AG20443 (cell line): ENCODE data around the gene VCL.
A peak's percentile ranks its signal among the peaks of the same experiment; 100 is the strongest.

ENCODE experiments used
- DNase-seq: peaks from one replicate; pipeline ENCODE4 v3.0.0; 2012; ENCODE audit warnings: low spot score, mixed read lengths

Gene VCL

DNA sequence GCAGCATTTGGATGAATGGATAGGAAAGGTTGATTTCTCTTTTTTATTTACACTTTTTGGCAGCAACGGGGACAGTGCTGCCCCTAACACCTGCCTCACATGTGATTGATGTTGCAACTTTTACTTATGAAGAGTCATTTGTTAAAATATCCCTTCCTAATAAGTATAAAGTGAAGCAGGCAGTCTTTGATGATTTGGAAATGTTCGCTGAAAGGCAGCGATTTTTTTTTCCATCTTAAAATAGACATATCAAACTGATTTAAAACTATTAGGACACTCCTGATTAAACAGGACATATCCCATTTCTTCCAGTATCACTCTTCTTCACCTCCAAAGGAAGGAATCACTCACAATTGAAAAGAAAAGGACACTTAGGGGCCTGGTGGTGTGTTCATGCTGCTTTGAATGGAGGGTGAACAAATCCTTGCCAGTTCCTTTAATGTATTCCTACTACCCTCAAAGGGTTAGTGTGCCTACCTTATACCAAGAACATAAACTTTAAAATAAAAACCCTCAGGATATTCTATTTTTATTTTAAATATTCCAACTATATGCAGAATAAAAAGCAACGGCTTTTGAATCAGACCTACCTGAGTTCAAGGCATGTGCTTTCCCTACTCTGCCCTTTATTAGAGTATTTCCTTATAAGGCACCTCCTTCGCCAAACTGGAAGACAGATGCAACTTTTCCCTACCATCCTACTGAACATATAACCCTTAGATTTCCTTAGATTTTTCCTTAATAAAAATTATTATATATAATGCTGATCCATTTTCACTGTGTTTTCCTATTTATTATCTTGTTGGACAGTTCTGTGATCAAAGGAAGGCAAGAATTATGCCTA lies 154.2 kb downstream of the VCL start:
- no peak for DNase-seq

DNA sequence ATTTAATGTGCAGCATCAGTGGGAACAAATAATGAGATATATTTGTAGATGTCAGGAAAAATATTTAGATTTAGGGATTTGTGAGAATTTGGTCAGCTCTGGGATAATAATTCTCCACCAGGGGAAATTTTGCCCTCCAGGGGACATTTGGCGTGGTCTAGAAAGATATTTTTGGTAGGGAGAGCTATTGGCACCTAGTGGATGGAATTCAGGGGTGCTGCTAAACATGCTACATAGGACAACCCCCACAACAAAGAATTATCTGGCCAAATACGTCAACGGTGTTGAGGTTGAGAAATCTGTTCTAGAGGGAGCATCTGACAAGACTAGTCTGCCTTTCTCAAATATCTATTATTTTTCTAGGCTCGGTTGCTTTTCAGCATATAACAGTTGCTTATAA lies 155.2 kb downstream of the VCL start:
- DNase-seq: peak; percentile 14

DNA sequence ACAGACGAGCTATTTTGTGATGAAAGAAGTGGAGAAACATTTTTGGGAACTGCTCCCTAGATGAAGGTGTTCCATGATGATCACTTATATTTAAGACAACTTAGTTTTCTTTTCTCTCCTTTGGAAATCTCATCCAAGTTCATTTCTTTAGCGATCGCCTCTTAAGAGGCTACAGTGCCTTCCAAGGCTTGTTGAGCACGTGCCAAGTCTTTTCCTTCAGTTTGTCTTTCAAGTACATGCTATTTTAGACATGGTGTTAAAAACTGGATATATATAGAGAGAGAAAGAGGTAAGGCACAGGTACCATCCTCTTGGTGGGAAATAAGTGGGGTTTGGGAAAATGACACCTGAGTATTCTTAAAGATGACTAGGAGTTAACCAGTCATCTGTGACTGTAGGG lies 155.8 kb downstream of the VCL start:
- no peak for DNase-seq

DNA sequence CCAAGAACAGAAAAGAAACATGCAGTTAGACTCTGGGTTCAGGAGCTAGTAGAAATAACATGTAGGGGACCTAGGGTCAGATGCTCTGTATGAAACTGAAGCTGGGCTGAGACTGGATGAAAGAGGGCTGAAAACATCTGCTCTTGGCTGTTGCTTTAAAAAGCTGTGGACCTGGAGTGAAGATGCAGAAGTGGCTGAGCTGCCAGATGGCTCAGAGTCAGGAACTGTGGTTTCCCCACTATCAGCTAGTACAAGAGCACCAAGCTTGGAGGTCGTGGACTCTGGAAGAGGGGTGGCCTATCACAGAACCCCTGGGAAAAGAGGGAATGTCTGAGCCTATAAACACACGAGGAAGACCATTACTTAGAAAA lies 159.0 kb downstream of the VCL start:
- DNase-seq: peak; percentile 17

DNA sequence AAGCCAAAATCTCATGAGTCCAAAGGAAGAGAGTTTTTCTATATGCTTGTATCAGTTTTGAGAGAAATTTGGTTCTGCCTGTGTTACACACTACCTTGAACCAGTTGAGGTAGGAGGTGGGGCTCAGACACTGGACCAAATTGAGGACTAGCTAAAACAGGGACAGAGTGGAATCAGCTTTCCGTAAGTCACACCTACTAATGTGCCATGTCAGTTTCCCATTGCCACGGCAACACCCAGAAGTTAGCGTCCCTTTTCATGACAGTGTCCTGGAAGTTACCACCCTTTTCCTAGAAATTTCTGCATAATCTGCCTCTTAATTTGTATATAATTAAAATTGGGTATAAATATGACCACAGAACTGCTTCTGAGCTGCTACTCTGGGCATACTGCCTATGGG lies 162.1 kb downstream of the VCL start:
- DNase-seq: no peak

DNA sequence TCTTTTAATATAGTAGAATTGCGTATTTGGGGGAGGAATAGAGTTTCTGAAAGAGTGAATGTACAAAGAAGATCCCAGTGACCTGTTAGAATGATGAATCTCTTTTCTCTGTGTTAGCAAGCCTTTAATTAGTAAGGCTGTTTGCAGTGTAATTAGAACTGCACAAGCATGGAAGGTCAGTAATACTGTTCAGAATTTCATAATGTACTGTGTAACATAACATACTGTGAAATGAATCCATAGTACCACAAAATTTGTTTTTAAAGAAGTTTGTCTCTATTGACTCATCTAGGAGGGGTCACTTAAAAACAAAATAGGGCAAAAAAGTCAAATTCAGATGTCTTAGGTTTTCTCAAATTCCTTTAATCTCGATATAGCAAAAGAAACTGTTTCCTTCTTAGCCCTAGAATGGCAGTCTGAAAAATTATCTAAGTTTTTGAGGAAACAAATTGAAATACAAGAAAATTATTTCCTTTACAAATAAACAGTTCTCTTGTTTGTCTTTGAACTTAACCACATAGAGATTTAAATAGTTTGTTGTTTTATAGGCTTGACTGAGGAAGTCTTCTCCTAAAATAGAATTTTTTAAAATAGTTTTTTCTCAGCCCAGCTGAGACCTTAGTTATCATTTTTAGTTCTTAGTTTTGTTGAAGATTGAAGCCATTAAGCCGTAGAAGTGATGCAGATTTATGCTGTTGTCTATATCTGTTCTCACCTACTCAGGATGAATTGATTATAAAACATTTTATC lies 165.6 kb downstream of the VCL start:
- no peak for DNase-seq

DNA sequence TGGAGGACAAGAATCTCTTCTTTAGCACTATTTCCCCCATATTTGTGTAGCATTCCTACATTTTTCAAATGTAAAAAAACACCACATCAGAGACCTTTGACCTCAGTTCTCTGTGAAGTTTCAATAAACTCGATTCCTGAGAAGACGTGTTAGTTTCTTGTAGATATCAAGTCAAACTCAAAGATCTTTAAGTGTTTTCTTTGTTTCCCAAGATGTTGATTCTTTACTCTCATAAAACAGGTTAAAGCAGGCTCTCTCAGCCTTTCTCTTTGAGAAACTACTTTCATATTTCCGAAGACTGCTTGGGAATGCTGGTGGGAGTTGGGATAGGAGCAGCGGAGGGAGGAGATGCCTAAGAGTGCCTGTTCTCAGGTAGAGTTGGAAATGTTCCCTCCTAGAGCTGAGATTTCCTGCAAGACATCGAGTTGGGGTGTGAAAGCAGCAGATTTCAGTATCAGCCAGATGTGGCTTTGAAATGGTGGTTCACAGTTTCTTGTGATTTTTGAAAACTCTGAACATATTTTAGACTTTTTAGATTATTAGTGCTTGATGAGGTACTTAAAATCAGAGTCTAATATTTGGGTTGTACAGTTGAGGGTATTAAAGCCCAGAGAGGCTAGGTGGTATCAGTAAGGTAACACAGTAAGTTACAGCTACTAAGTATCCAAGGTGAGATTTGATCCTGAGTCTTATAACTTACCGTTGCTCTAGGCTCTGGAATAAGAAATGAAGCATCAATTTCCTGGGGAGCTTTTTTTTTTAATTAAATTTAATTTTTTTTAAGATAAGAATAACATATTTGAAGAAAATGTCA lies 167.0 kb downstream of the VCL start:
- no peak for DNase-seq

DNA sequence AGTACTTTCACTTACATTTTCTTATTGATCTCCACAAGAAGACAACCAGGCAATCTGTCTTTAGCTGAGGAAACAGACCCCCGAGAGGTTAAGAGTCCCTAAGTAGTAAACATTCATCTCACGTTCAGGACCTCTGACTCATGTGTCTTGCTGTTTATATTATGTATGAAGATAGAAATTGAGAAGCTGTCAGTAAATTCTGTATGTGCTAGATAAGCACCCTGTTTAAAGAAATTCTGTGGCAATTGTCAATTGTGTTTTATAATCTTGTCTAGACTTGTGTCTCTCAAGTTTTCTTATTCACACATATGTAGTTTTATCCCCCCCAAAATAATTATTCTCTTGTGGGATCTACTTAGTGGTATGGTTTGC lies 167.6 kb downstream of the VCL start:
- DNase-seq: no peak

DNA sequence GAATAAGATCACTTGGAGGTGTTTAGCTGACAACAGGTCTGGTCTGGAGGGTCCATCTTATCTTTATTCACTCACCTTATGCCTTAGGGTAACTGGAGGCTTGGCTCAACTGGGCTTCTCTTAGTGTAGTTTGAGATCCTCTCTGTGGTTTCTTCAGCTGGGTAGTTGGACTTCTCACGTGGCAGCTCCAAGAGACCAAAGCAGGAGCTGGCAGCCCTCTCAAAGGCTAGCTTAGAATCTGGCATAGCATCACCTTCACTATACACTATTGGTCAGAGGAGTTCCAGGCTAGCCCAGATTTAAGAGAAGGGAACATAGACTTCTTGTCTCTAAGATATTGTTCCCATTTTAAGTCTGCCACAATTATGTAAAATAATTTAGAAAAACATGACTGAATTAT lies 169.5 kb downstream of the VCL start:
- DNase-seq: no peak
